ENCODE measurements around the gene TMEM223.
"Not testable (repeated sequence)": the region's sequence is repeated elsewhere in the genome, so short reads cannot be mapped to it uniquely, and the experiment has no call there.

TMEM223 gene

GRCh38 chr11:62831520-62832335, 39.9 kb upstream of the TMEM223 start, which contains the start of gene STX5:
TSS of gene STX5 (minus strand) at chr11:62832051. CDS start at chr11:62831243, 808 bp downstream.
- POLR2A ChIA-PET, result interaction anchor here (0.6 to 4.5 kb wide), 21 partner anchors 8 to 240 kb away, joined by 3 to 57 read pairs (median 4); partner anchors contain the start of genes C11orf98, CSKMT, GANAB and HNRNPUL2
- Histone ChIP-seq H3K4me1 (ENCODE audit: control extremely low read depth in 1 of 4, control insufficient read depth in 4 of 4, insufficient read depth in 4 of 4, low read length in 3 of 4) (peaks cover 8 to 28% (median 19%) of the 10 kb centered on the region in 4 experiments), H3K36me3 (ENCODE audit: control insufficient read depth in 4 of 4, insufficient read depth in 4 of 4, low read length in 3 of 4) (peaks cover 16 to 49% (median 44%) of the 10 kb centered on the region in 4 experiments), H3K27ac (ENCODE audit: insufficient read depth in 1 of 2, low read depth in 1 of 2, low read length in 2 of 2, poor library complexity in 1 of 2, severe bottlenecking in 2 of 2) (peak within 1 kb of the TSS; percentile 95 to 96), H3K4me3 (ENCODE audit: control insufficient read depth in 1 of 7, extremely low read depth in 1 of 7, insufficient read depth in 4 of 7, low read depth in 2 of 7, low read length in 6 of 7) (peak within 1 kb of the TSS; percentile 71 to 93 (median 89)), H3K9me3 (ENCODE audit: control extremely low read depth in 1 of 5, control insufficient read depth in 4 of 5, insufficient read depth in 2 of 5, low read depth in 1 of 5, low read length in 4 of 5) (no peaks in the 10 kb centered on the region), H3K27me3 (replicated peaks in 2 of 5; ENCODE audit: control insufficient read depth in 4 of 5, insufficient read depth in 5 of 5, low read length in 4 of 5) (no peaks in the 10 kb centered on the region)
- DNase-seq, result peak; percentile 98 to 99 (median 99)
- CTCF ChIA-PET, result interaction anchor here (0.6 to 2.0 kb wide), 8 partner anchors 9 to 998 kb away, joined by 3 to 7 read pairs (median 4); partner anchors contain the start of gene BSCL2
- WGBS (ENCODE audit: insufficient coverage), result 0% methylated on average over 50 of the region's 65 CpGs

- no peaks in the 10 kb centered on the region for H3K9me3 ChIP-seq (ENCODE audit: control extremely low read depth in 1 of 5, control insufficient read depth in 4 of 5, insufficient read depth in 2 of 5, low read depth in 1 of 5, low read length in 4 of 5)
- POLR2A ChIA-PET, result interaction anchor here (0.6 to 4.5 kb wide), 11 partner anchors 9 to 121 kb away, joined by 3 to 57 read pairs (median 5); partner anchors contain the start of genes HNRNPUL2, NXF1 and ZBTB3
- CTCF ChIA-PET, result interaction anchor here (0.9 to 1.3 kb wide), 2 partner anchors 36 to 40 kb away, joined by 3 read pairs; no protein-coding TSS in a partner anchor
- peak; percentile 65 to 88 (median 83) for DNase-seq
- WGBS (ENCODE audit: insufficient coverage), result 0% methylated on average over 23 of the region's 33 CpGs
- peak overlapping the region; percentile 95 to 96 for H3K27ac ChIP-seq (ENCODE audit: insufficient read depth in 1 of 2, low read depth in 1 of 2, low read length in 2 of 2, poor library complexity in 1 of 2, severe bottlenecking in 2 of 2)
- H3K4me1 ChIP-seq (ENCODE audit: control extremely low read depth in 1 of 4, control insufficient read depth in 4 of 4, insufficient read depth in 4 of 4, low read length in 3 of 4), result peaks cover 8 to 28% (median 19%) of the 10 kb centered on the region in 4 experiments
- peaks cover 12 to 47% (median 38%) of the 10 kb centered on the region in 4 experiments for H3K36me3 ChIP-seq (ENCODE audit: control insufficient read depth in 4 of 4, insufficient read depth in 4 of 4, low read length in 3 of 4)
- H3K4me3 ChIP-seq (ENCODE audit: control insufficient read depth in 1 of 7, extremely low read depth in 1 of 7, insufficient read depth in 4 of 7, low read depth in 2 of 7, low read length in 6 of 7), result peak overlapping the region; percentile 71 to 93 (median 89)
- H3K27me3 ChIP-seq (replicated peaks in 2 of 5; ENCODE audit: control insufficient read depth in 4 of 5, insufficient read depth in 5 of 5, low read length in 4 of 5), result no peaks in the 10 kb centered on the region
Measured at GRCh38 chr11:62830904-62831519, 39.2 kb upstream of the TMEM223 start.

GRCh38 chr11:62828130-62828529, 36.3 kb upstream of the TMEM223 start:
- 97% methylated on average over 6 of the region's 8 CpGs for WGBS (ENCODE audit: insufficient coverage)
- DNase-seq; H3K27me3 ChIP-seq (replicated peaks in 2 of 5; ENCODE audit: control insufficient read depth in 4 of 5, insufficient read depth in 5 of 5, low read length in 4 of 5); H3K4me3 ChIP-seq (ENCODE audit: control insufficient read depth in 1 of 7, extremely low read depth in 1 of 7, insufficient read depth in 4 of 7, low read depth in 2 of 7, low read length in 6 of 7); H3K27ac ChIP-seq (ENCODE audit: insufficient read depth in 1 of 2, low read depth in 1 of 2, low read length in 2 of 2, poor library complexity in 1 of 2, severe bottlenecking in 2 of 2); H3K9me3 ChIP-seq (ENCODE audit: control extremely low read depth in 1 of 5, control insufficient read depth in 4 of 5, insufficient read depth in 2 of 5, low read depth in 1 of 5, low read length in 4 of 5): not testable (repeated sequence)
- peaks cover 13 to 49% (median 39%) of the 10 kb centered on the region in 4 experiments for H3K36me3 ChIP-seq (ENCODE audit: control insufficient read depth in 4 of 4, insufficient read depth in 4 of 4, low read length in 3 of 4)
- H3K4me1 ChIP-seq (ENCODE audit: control extremely low read depth in 1 of 4, control insufficient read depth in 4 of 4, insufficient read depth in 4 of 4, low read length in 3 of 4), result peaks cover 8 to 21% (median 17%) of the 10 kb centered on the region in 4 experiments
- ChIA-PET POLR2A (interaction anchor here (0.7 to 1.1 kb wide), 2 partner anchors 28 to 680 kb away, joined by 3 read pairs; no protein-coding TSS in a partner anchor), CTCF (interaction anchor here (1.0 to 2.9 kb wide), 7 partner anchors 12 to 42 kb away, joined by 3 to 16 read pairs (median 6); no protein-coding TSS in a partner anchor)

- Histone ChIP-seq H3K36me3 (ENCODE audit: control insufficient read depth in 4 of 4, insufficient read depth in 4 of 4, low read length in 3 of 4) (peaks cover 13 to 82% (median 52%) of the 10 kb centered on the region in 4 experiments), H3K9me3 (ENCODE audit: control extremely low read depth in 1 of 5, control insufficient read depth in 4 of 5, insufficient read depth in 2 of 5, low read depth in 1 of 5, low read length in 4 of 5) (no peaks in the 10 kb centered on the region), H3K27ac (ENCODE audit: insufficient read depth in 1 of 2, low read depth in 1 of 2, low read length in 2 of 2, poor library complexity in 1 of 2, severe bottlenecking in 2 of 2) (no peak overlapping the region), H3K4me3 (ENCODE audit: control insufficient read depth in 1 of 7, extremely low read depth in 1 of 7, insufficient read depth in 4 of 7, low read depth in 2 of 7, low read length in 6 of 7) (no peak overlapping the region), H3K27me3 (replicated peaks in 2 of 5; ENCODE audit: control insufficient read depth in 4 of 5, insufficient read depth in 5 of 5, low read length in 4 of 5) (no peaks in the 10 kb centered on the region), H3K4me1 (ENCODE audit: control extremely low read depth in 1 of 4, control insufficient read depth in 4 of 4, insufficient read depth in 4 of 4, low read length in 3 of 4) (no peaks in the 10 kb centered on the region)
- 100% methylated on average over 3 of the region's 3 CpGs for WGBS (ENCODE audit: insufficient coverage)
- CTCF ChIA-PET, result interaction anchor here (1.3 to 1.7 kb wide), 3 partner anchors 9 to 37 kb away, joined by 3 to 5 read pairs (median 3); partner anchors contain the start of gene TEX54
- no peak for DNase-seq
- POLR2A ChIA-PET, result interaction anchor here (0.6 to 2.4 kb wide), 4 partner anchors 10 to 18 kb away, joined by 3 to 11 read pairs (median 5); partner anchors contain the start of gene NXF1
Measured at GRCh38 chr11:62823677-62824076, 31.9 kb upstream of the TMEM223 start.

GRCh38 chr11:62817129-62817528, 25.3 kb upstream of the TMEM223 start:
- no peak overlapping the region for H3K4me3 ChIP-seq (ENCODE audit: control insufficient read depth in 1 of 7, extremely low read depth in 1 of 7, insufficient read depth in 4 of 7, low read depth in 2 of 7, low read length in 6 of 7)
- ChIA-PET CTCF (interaction anchor here (1.1 to 2.9 kb wide), 3 partner anchors 11 to 140 kb away, joined by 3 to 16 read pairs (median 15); partner anchors contain the start of gene NXF1), POLR2A (interaction anchor here (0.6 to 1.6 kb wide), 2 partner anchors 11 to 15 kb away, joined by 4 to 6 read pairs; partner anchors contain the start of genes NXF1 and STX5)
- no peak overlapping the region for H3K27ac ChIP-seq (ENCODE audit: insufficient read depth in 1 of 2, low read depth in 1 of 2, low read length in 2 of 2, poor library complexity in 1 of 2, severe bottlenecking in 2 of 2)
- no peaks in the 10 kb centered on the region for H3K4me1 ChIP-seq (ENCODE audit: control extremely low read depth in 1 of 4, control insufficient read depth in 4 of 4, insufficient read depth in 4 of 4, low read length in 3 of 4)
- peaks cover 2 to 40% (median 15%) of the 10 kb centered on the region in 4 experiments for H3K36me3 ChIP-seq (ENCODE audit: control insufficient read depth in 4 of 4, insufficient read depth in 4 of 4, low read length in 3 of 4)
- no peaks in the 10 kb centered on the region for H3K27me3 ChIP-seq (replicated peaks in 2 of 5; ENCODE audit: control insufficient read depth in 4 of 5, insufficient read depth in 5 of 5, low read length in 4 of 5)
- H3K9me3 ChIP-seq (ENCODE audit: control extremely low read depth in 1 of 5, control insufficient read depth in 4 of 5, insufficient read depth in 2 of 5, low read depth in 1 of 5, low read length in 4 of 5), result no peaks in the 10 kb centered on the region
- 84% methylated on average over 4 of the region's 4 CpGs for WGBS (ENCODE audit: insufficient coverage)
- DNase-seq, result no peak

GRCh38 chr11:62816557-62816956, 24.8 kb upstream of the TMEM223 start:
- H3K4me1 ChIP-seq (ENCODE audit: control extremely low read depth in 1 of 4, control insufficient read depth in 4 of 4, insufficient read depth in 4 of 4, low read length in 3 of 4), result no peaks in the 10 kb centered on the region
- 100% methylated on average over 2 of the region's 8 CpGs for WGBS (ENCODE audit: insufficient coverage)
- no peak overlapping the region for H3K4me3 ChIP-seq (ENCODE audit: control insufficient read depth in 1 of 7, extremely low read depth in 1 of 7, insufficient read depth in 4 of 7, low read depth in 2 of 7, low read length in 6 of 7)
- no peaks in the 10 kb centered on the region for H3K27me3 ChIP-seq (replicated peaks in 2 of 5; ENCODE audit: control insufficient read depth in 4 of 5, insufficient read depth in 5 of 5, low read length in 4 of 5)
- CTCF ChIA-PET, result interaction anchor here (0.7 to 2.9 kb wide), 5 partner anchors 10 to 140 kb away, joined by 3 to 16 read pairs (median 3); partner anchors contain the start of gene NXF1
- POLR2A ChIA-PET, result interaction anchor here (0.6 to 1.6 kb wide), 4 partner anchors 11 to 59 kb away, joined by 3 to 6 read pairs (median 4); partner anchors contain the start of genes NXF1 and STX5
- no peak for DNase-seq
- H3K36me3 ChIP-seq (ENCODE audit: control insufficient read depth in 4 of 4, insufficient read depth in 4 of 4, low read length in 3 of 4), result peaks cover 2 to 35% (median 13%) of the 10 kb centered on the region in 4 experiments
- no peaks in the 10 kb centered on the region for H3K9me3 ChIP-seq (ENCODE audit: control extremely low read depth in 1 of 5, control insufficient read depth in 4 of 5, insufficient read depth in 2 of 5, low read depth in 1 of 5, low read length in 4 of 5)
- H3K27ac ChIP-seq (ENCODE audit: insufficient read depth in 1 of 2, low read depth in 1 of 2, low read length in 2 of 2, poor library complexity in 1 of 2, severe bottlenecking in 2 of 2), result no peak overlapping the region
